Activated T-cell treated with anti-CD3 and anti-CD28 coated beads, Interleukin-2, amount 50 U/mL, for 24 hours (primary cell): Measurements from ENCODE around the gene CACNA1F.

Experiments used
- DNase-seq: peaks from one replicate; pipeline ENCODE4 v3.0.0-alpha.2; 2020
- H3K27ac Mint-ChIP-seq: 2 replicates; pipeline ENCODE4 v1.8.0; 2020; ENCODE audit warnings: mild to moderate bottlenecking, mixed read lengths
- H3K27me3 Mint-ChIP-seq: 2 replicates; pipeline ENCODE4 v1.8.0; 2020; ENCODE audit warnings: mixed read lengths
- H3K36me3 Mint-ChIP-seq: 2 replicates; pipeline ENCODE4 v1.8.0; 2020; ENCODE audit warnings: low read depth, mixed read lengths
- H3K4me1 Mint-ChIP-seq: 2 replicates; pipeline ENCODE4 v1.8.0; 2020; ENCODE audit warnings: low read depth, mixed read lengths
- H3K4me3 Mint-ChIP-seq: 2 replicates; pipeline ENCODE4 v1.8.0; 2020; ENCODE audit warnings: mild to moderate bottlenecking, moderate library complexity, mixed read lengths
- H3K9me3 Mint-ChIP-seq: 2 replicates; pipeline ENCODE4 v1.8.0; 2020; ENCODE audit warnings: mixed read lengths

CACNA1F gene

DNA sequence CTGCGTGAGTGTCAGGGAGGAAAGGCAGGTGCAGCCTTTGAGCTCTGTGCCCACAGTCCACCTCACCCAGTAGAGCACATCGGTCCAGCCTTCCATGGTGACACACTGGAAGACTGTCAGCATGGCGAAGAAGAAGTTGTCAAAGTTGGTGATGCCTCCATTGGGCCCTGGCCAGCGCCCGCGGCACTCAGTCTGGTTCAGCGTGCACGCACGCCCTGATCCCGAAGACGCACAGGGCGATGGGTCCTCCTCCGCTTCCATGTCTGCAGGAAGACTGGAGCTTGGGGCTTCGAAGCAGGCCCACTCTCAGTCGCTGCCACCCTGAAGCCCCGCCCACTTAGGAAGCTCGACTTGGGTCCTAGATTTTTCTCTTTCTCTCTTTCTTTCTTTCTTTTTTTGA is 5.0 kb downstream of the CACNA1F start:
- Mint-ChIP-seq H3K9me3 (no peaks in the 10 kb centered on the region), H3K27me3 (peaks cover 19% of the 10 kb centered on the region), H3K4me1 (peaks cover 14% of the 10 kb centered on the region), H3K36me3 (no peaks in the 10 kb centered on the region), H3K27ac (no peak overlapping the region), H3K4me3 (no peak overlapping the region)
- DNase-seq, result no peak

DNA sequence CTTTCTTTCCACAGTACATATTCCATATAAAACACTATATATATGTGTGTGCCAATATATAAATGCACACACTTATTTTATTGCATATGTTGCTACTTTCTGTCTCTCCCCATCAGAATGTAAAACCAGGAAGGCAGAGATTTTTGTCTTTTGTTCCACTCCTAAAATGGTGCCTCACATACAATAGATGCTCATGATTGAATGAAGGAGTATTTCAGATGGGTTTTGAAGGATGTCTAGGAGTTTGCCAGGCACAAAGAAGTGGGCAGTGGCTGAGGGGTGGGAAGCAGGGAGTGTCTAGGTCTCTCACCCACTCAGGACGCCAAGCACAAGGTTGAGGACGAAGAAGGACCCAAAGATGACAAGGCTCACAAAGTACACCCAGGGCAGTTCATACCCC is 5.4 kb downstream of the CACNA1F start:
- Mint-ChIP-seq H3K9me3 (no peaks in the 10 kb centered on the region), H3K27me3 (peaks cover 21% of the 10 kb centered on the region), H3K4me1 (peaks cover 14% of the 10 kb centered on the region), H3K27ac (no peak overlapping the region), H3K4me3 (no peak overlapping the region), H3K36me3 (no peaks in the 10 kb centered on the region)
- DNase-seq, result no peak

DNA sequence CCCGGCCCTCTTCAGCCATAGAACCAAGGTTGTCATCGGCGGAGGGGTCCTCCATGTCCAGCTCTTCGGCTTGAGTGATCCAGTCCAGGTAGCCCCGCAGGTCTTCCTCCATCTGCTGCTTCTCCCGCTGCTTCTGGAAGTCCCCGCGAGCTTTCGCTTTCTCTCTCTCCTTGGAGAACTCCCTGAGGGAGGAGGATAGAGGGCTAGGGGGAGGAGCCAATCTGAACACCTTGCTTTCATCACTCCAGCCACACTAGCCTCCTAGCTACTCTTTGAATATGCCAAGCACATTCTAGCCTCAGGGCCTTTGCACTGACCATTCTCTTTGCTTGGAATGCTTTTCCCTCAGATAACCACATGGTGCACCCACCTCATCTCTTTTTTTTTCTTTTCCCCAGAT is 6.2 kb downstream of the CACNA1F start:
- Mint-ChIP-seq H3K36me3 (no peaks in the 10 kb centered on the region), H3K9me3 (no peaks in the 10 kb centered on the region), H3K4me3 (no peak overlapping the region), H3K4me1 (peaks cover 14% of the 10 kb centered on the region), H3K27ac (no peak overlapping the region), H3K27me3 (peaks cover 25% of the 10 kb centered on the region)
- DNase-seq, result no peak

DNA sequence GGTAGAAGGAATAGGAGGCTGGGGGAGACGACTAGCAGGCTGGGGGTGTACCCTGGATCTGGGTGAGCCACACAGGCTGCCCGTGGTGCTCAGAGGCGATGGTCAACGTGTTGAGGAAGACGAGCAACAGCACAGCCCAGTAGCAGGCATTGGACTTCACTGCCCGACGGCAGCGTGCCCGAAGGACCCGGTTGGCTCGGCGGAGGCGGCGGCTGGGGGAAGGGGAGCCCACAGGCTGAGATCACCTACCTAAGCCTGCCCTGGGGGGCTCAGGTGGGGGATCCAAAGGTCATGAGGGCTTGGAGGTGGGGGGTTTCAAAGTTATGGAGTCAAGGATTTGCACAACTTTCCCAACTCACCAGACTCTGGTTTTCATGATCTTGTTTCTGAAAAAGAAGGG is 7.3 kb downstream of the CACNA1F start:
- no peak overlapping the region for H3K27ac Mint-ChIP-seq

DNA sequence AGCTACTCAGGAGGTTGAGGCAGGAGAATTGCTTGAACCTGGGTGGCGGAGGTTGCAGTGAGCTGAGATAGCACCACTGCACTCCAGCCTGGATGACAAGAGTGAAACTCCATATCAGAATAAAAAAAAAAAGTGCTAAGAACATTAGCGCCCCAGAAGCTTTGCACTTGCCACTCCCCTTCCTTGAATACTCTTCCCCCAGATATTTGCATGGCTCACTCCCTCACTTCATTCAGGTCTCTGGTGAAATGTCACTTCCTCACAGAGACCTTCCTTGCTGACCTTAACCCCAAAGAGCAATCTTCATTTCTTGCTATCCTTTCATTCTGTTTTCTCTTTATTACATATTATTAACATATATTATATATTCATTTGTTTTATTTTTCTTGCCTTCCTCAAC is 11.3 kb downstream of the CACNA1F start:
- H3K36me3 Mint-ChIP-seq, result no peaks in the 10 kb centered on the region
- H3K27ac Mint-ChIP-seq, result no peak overlapping the region
- no peaks in the 10 kb centered on the region for H3K9me3 Mint-ChIP-seq
- H3K4me3 Mint-ChIP-seq, result no peak overlapping the region
- H3K4me1 Mint-ChIP-seq, result no peaks in the 10 kb centered on the region
- DNase-seq, result no peak
- peaks cover 42% of the 10 kb centered on the region for H3K27me3 Mint-ChIP-seq

More for the DNA sequence above, 7.3 kb downstream of the CACNA1F start:
- no peaks in the 10 kb centered on the region for H3K36me3 Mint-ChIP-seq
- no peak for DNase-seq
- no peak overlapping the region for H3K4me3 Mint-ChIP-seq
- H3K27me3 Mint-ChIP-seq, result peaks cover 27% of the 10 kb centered on the region
- no peaks in the 10 kb centered on the region for H3K9me3 Mint-ChIP-seq
- peaks cover 7% of the 10 kb centered on the region for H3K4me1 Mint-ChIP-seq

DNA sequence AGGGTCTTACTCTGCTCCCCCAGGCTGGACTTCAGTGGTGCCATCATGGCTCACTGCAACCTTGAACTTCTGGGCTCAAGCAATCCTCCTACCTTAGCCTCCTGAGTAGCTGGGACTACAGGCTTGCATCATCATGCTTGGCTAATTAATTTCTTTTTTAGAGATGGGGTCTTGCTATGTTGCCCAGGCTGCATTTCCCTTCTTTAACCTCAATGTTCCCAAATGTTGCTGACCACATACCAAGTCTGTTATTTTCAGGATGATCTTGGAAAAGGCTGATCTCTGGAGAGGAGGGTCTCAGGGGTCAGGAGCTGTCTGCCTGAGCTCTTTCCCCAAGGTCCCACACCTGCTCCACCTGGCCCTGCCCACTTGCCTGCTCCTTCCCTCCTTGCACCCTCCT is 13.0 kb downstream of the CACNA1F start:
- no peaks in the 10 kb centered on the region for H3K4me1 Mint-ChIP-seq

DNA sequence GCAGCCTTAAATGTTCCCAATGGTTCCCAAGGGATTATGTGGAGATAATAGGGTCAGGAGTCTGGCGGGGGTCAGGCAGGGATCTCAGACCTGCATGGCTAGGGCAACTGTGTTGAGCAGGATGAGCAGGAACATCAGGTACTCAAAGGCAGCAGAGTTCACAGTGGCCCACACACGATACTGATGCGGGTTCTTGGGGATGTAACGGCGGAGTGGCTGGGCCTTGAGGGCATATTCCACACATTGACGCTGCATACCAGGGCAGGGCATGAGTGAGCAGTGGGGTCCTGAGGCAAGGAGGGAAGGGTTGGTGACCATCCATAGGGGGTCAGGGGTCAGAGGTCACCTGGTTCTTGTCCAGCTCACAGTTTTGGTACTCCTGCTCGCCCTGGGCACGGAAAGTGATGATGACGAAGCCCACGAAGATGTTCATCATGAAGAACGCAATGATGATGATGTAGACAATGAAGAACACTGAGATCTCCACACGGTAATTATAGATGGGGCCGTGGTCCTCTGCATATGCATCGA is 18.1 kb downstream of the CACNA1F start:
- peaks cover 32% of the 10 kb centered on the region for H3K27me3 Mint-ChIP-seq
- no peak overlapping the region for H3K4me3 Mint-ChIP-seq
- H3K36me3 Mint-ChIP-seq, result no peaks in the 10 kb centered on the region
- no peaks in the 10 kb centered on the region for H3K4me1 Mint-ChIP-seq
- no peaks in the 10 kb centered on the region for H3K9me3 Mint-ChIP-seq
- H3K27ac Mint-ChIP-seq, result no peak overlapping the region
- DNase-seq, result no peak

More for the DNA sequence above, 13.0 kb downstream of the CACNA1F start:
- no peak for DNase-seq
- H3K27me3 Mint-ChIP-seq, result peaks cover 42% of the 10 kb centered on the region
- H3K4me3 Mint-ChIP-seq, result no peak overlapping the region
- no peaks in the 10 kb centered on the region for H3K36me3 Mint-ChIP-seq
- no peak overlapping the region for H3K27ac Mint-ChIP-seq
- H3K9me3 Mint-ChIP-seq, result no peaks in the 10 kb centered on the region

DNA sequence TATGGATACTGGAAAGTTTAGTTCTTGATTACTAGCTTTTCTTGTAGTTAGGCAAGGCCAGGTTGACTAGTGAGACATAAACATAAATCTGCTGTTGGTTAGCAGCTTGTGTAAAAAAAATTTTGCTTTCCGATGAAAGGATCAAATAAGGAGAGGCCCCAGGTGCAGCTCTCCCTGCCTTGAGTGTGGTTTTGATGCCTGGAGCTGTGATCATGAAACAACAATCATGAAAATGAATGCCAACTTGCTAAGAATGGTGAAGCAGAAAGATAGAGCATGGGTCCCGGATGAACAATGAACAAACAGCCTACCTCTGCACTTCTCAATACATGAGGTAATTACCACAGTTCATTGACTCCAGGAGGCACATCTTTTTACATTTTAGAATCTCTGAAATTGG is 18.7 kb downstream of the CACNA1F start:
- Mint-ChIP-seq H3K36me3 (no peaks in the 10 kb centered on the region), H3K27me3 (peaks cover 29% of the 10 kb centered on the region), H3K9me3 (no peaks in the 10 kb centered on the region), H3K4me1 (no peaks in the 10 kb centered on the region), H3K4me3 (no peak overlapping the region), H3K27ac (no peak overlapping the region)
- DNase-seq, result no peak

DNA sequence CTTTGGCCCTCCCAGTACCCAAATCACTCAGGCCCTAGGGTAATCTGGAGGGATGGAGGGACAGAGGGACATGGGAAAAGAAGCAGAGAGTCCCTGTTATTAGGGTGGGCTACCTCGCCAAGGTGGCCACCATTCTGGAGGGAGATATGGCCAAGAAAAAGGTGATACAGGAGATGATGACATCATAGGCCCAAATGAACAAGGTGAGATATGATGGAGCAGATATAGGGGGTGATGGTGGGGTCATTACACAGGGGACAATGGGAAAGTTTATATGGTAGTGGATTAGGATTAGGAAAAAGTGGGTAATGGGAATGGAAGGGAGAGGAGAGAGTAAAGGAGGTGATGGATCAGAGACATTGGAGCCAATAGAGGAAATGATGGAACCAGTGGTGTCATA is 20.3 kb downstream of the CACNA1F start:
- no peak overlapping the region for H3K27ac Mint-ChIP-seq
- peaks cover 32% of the 10 kb centered on the region for H3K27me3 Mint-ChIP-seq
- no peak overlapping the region for H3K4me3 Mint-ChIP-seq
- no peaks in the 10 kb centered on the region for H3K36me3 Mint-ChIP-seq
- DNase-seq, result no peak
- H3K4me1 Mint-ChIP-seq, result no peaks in the 10 kb centered on the region
- no peaks in the 10 kb centered on the region for H3K9me3 Mint-ChIP-seq

DNA sequence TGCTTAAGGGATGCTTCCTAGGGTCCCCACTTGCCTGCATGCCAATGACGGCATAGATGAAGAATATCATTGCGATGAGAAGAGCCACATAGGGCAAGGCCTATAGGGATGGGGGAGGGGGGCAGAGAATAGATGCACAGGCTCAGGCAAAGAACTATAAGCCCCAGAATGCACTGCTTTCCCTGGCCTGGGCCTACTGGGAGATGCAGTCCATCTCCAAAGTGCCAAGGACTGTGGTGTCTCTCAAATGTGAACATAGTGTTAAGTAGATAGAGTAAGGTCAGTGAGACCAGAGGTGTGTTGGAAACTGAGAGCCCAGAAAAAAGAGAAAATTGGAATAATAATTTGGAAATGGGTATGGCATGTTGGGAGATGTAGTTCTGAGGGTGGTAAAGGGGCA is 20.9 kb downstream of the CACNA1F start:
- Mint-ChIP-seq H3K27ac (no peak overlapping the region), H3K9me3 (no peaks in the 10 kb centered on the region), H3K36me3 (no peaks in the 10 kb centered on the region), H3K27me3 (peaks cover 26% of the 10 kb centered on the region), H3K4me1 (no peaks in the 10 kb centered on the region), H3K4me3 (no peak overlapping the region)
- no peak for DNase-seq

DNA sequence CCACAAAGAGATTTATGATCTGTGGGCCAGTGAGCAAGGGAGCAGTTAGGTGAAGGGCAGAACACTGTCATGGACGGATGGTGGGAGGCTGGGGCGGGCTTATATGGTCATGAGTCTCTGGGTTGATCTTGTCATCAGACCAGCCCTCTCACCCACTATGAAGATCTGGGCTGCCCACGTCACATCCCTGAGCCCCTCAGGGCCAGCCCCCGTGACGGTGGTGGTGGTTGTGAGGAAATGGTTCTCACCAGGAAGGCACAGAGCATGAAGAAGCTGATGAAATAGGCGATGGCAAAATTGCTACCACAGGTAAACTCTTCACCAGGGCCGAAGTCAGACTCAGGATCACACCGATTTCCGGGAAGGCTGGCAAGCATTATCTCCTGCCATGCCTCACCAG is 22.1 kb downstream of the CACNA1F start:
- H3K9me3 Mint-ChIP-seq, result no peaks in the 10 kb centered on the region
- no peak overlapping the region for H3K27ac Mint-ChIP-seq
- H3K36me3 Mint-ChIP-seq, result no peaks in the 10 kb centered on the region
- H3K4me3 Mint-ChIP-seq, result no peak overlapping the region
- no peak for DNase-seq
- H3K4me1 Mint-ChIP-seq, result no peaks in the 10 kb centered on the region
- H3K27me3 Mint-ChIP-seq, result peaks cover 24% of the 10 kb centered on the region

DNA sequence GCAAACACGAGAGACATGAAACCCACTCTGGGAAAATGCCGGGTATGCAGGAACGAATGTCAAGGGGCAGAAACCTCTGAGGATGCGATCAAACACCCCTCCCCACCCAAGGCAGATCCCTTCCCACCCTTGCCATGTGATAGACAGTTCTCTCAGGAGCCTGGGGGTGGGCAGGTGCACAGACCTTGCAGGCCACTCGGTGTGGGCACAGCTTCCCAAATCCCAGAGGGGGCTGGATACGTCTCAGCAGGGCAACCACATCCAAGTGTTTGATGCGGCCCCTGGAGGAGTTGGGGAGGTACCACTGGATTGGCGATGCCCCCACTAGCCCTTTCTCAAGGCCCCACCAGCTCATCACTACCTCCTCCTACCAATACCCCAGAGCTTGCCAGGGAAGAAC is 22.7 kb downstream of the CACNA1F start:
- Mint-ChIP-seq H3K27me3 (peaks cover 21% of the 10 kb centered on the region), H3K9me3 (no peaks in the 10 kb centered on the region), H3K36me3 (no peaks in the 10 kb centered on the region), H3K4me3 (no peak overlapping the region), H3K4me1 (no peaks in the 10 kb centered on the region), H3K27ac (no peak overlapping the region)
- no peak for DNase-seq

DNA sequence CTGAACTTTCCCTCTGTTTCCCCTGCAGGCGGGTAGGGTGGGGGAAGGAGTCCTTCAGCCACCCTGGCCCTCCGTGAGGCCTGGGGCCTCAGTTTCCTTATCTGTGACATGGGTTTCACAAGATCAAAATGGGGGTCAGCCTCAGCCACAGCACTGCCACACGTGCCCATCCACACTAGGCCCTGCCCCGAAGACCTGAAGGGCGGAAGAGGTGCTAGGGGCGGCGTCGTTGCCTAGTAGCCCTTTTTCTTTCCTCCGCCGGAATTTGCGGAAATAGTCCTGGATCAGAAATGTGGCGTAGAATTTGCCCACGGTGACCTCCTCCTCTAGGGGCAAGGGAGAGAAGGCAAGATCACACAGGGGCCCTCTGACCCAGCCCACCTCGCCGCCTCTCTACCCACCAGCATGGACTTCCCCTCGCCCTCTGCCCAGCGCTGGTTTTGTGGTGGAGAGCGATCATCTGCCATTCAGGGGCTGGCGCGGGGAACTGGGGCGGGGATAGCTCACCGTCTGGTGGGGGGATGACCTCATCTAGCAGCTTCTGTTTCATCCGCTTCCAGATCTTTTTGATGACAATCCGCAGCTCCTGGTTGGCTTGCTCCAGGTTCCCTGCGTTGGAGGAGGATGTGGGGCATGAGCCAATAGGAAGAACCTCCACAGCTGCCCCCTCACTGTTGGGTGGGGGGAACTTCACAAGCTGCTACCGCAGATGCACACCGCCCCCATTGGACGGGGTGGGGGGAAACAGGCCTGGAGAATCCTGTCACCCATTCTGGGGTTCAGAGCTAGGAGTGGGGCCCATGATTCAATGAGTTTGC is 23.5 kb downstream of the CACNA1F start:
- H3K27ac Mint-ChIP-seq, result no peak overlapping the region
- no peaks in the 10 kb centered on the region for H3K4me1 Mint-ChIP-seq
- no peak overlapping the region for H3K4me3 Mint-ChIP-seq
- H3K27me3 Mint-ChIP-seq, result peaks cover 21% of the 10 kb centered on the region
- no peaks in the 10 kb centered on the region for H3K9me3 Mint-ChIP-seq
- DNase-seq, result no peak
- no peaks in the 10 kb centered on the region for H3K36me3 Mint-ChIP-seq

DNA sequence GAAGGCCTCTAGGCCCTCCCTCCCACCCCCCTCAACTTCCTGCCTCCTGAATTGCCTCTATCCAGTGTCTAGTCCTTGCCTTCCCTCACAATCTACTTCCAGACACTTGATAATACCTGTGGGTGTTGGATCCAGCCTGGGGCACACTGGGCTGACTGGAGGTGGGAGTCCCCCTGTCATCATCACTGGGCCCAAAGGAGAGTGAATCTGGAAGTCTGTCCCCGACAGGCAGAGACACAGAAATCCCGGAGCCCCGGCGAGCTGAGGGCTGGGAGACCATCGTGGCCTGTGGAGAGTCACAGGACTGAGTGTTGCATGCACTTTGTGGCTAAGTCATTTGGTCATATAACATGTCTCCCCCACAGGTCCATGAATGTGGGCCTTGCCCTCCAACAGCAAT is 24.7 kb downstream of the CACNA1F start:
- no peak overlapping the region for H3K27ac Mint-ChIP-seq
- H3K4me3 Mint-ChIP-seq, result no peak overlapping the region

DNA sequence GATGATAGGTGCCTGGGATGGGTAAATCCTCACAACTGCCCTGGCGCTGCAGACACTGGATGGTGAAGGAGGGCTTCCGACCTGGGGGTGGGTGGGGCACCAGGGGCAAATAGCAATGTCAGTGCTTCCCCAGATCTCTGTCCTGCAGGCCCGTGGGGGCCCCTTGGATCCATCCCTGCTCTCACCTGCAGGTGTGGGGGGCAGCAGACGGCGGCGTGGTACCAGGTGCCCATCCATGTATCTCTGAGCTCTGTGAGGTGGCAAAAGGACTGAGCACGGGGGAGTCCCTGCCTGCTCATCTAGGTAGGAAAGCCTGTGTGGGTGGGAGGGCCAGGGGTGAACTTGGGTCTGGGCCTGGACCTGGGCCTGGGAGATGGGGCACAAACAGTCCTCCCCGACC is 26.6 kb downstream of the CACNA1F start:
- no peaks in the 10 kb centered on the region for H3K4me1 Mint-ChIP-seq
- H3K27ac Mint-ChIP-seq, result no peak overlapping the region
- H3K9me3 Mint-ChIP-seq, result no peaks in the 10 kb centered on the region

More for the DNA sequence above, 24.7 kb downstream of the CACNA1F start:
- H3K9me3 Mint-ChIP-seq, result no peaks in the 10 kb centered on the region
- peaks cover 24% of the 10 kb centered on the region for H3K27me3 Mint-ChIP-seq
- no peaks in the 10 kb centered on the region for H3K36me3 Mint-ChIP-seq
- no peak for DNase-seq
- H3K4me1 Mint-ChIP-seq, result no peaks in the 10 kb centered on the region

More for the DNA sequence above, 26.6 kb downstream of the CACNA1F start:
- Mint-ChIP-seq H3K36me3 (no peaks in the 10 kb centered on the region), H3K27me3 (peaks cover 25% of the 10 kb centered on the region), H3K4me3 (no peak overlapping the region)
- DNase-seq, result no peak
